Lower leg skin (tissue), 3 donors: ENCODE data around the gene LENEP.

Source experiments
- POLR2A ChIP-seq, 2 donors: fragments of 450-650 bp; IDR thresholded peaks; one replicate each; pipeline ENCODE4 v1.6.1; 2016 to 2017; ENCODE audit warnings: antibody characterized with exemption in 2 of 2, mild to moderate bottlenecking in 1 of 2, moderate library complexity in 1 of 2
- TF ChIP-seq, protein P1 (sequence below), 3 donors: fragments of 450-650 bp; IDR thresholded peaks; one replicate each; pipeline ENCODE4 v1.5.1; 2016; ENCODE audit warnings: antibody characterized with exemption in 3 of 3, mild to moderate bottlenecking in 3 of 3, moderate library complexity in 2 of 3

DNA sequence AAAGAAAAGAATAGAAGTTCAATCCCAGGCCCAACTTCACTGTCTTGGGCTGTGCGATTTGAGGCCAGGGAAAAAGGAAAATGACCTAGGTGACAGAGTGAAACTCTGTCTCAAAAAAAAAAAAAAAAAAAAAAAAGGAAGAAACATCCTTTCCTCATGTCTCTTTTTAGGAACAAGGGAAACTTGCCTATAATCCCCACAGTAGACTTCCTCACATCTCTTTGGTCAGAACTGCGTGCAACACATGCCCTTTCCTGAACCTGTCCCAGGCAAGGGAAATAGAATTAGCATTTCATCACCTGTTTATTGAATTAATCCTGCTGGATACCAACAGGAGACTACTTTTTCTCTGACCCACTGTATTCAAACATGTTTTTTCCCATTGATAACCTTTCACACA is 42.5 kb downstream of the LENEP start:
- TF ChIP-seq, protein P1, sequence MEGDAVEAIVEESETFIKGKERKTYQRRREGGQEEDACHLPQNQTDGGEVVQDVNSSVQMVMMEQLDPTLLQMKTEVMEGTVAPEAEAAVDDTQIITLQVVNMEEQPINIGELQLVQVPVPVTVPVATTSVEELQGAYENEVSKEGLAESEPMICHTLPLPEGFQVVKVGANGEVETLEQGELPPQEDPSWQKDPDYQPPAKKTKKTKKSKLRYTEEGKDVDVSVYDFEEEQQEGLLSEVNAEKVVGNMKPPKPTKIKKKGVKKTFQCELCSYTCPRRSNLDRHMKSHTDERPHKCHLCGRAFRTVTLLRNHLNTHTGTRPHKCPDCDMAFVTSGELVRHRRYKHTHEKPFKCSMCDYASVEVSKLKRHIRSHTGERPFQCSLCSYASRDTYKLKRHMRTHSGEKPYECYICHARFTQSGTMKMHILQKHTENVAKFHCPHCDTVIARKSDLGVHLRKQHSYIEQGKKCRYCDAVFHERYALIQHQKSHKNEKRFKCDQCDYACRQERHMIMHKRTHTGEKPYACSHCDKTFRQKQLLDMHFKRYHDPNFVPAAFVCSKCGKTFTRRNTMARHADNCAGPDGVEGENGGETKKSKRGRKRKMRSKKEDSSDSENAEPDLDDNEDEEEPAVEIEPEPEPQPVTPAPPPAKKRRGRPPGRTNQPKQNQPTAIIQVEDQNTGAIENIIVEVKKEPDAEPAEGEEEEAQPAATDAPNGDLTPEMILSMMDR (IDR thresholded peaks at IDR 0.05): no peak
- TF ChIP-seq POLR2A (IDR thresholded peaks at IDR 0.05): no peak
